ENCODE data around the gene CTSL.

The CTSL gene

GRCh38 chr9:87725900-87726709, at the start of gene CTSL:
Gene CTSL (plus strand): TSS chr9:87726119. CDS start chr9:87727604, 1,485 bp downstream.
- TF ChIP-seq CTCF (IDR thresholded peaks at IDR 0.05; ENCODE audit: low read depth, low read length): peak; percentile 12
- H3K4me3 ChIP-seq (replicated peaks in 1 of 2; ENCODE audit: low read depth in 2 of 2, low read length in 2 of 2): peak within 1 kb of the TSS; percentile 68 to 78
- DNase-seq (ENCODE audit: low read depth in 2 of 2): peak; percentile 86 to 94

- DNase-seq (ENCODE audit: low read depth in 2 of 2): peak; percentile 64 to 73
- H3K4me3 ChIP-seq (replicated peaks in 1 of 2; ENCODE audit: low read depth in 2 of 2, low read length in 2 of 2): no peak overlapping the region
- TF ChIP-seq CTCF (IDR thresholded peaks at IDR 0.05; ENCODE audit: low read depth, low read length): no peak
Observed at GRCh38 chr9:87676976-87677775, 48.7 kb upstream of the CTSL start.

- no peak for DNase-seq (ENCODE audit: low read depth in 2 of 2)
- TF ChIP-seq CTCF (IDR thresholded peaks at IDR 0.05; ENCODE audit: low read depth, low read length): no peak
- no peak overlapping the region for H3K4me3 ChIP-seq (replicated peaks in 1 of 2; ENCODE audit: low read depth in 2 of 2, low read length in 2 of 2)
Observed at GRCh38 chr9:87677776-87678587, 47.9 kb upstream of the CTSL start.

GRCh38 chr9:87678650-87679355, 47.1 kb upstream of the CTSL start:
- DNase-seq (ENCODE audit: low read depth in 2 of 2): peak; percentile 84 to 88
- peak; percentile 84 for TF ChIP-seq CTCF (IDR thresholded peaks at IDR 0.05; ENCODE audit: low read depth, low read length)

GRCh38 chr9:87681271-87682061, 44.5 kb upstream of the CTSL start:
- H3K4me3 ChIP-seq (replicated peaks in 1 of 2; ENCODE audit: low read depth in 2 of 2, low read length in 2 of 2): no peak overlapping the region
- no peak for DNase-seq (ENCODE audit: low read depth in 2 of 2)
- TF ChIP-seq CTCF (IDR thresholded peaks at IDR 0.05; ENCODE audit: low read depth, low read length): no peak

More at GRCh38 chr9:87678650-87679355, 47.1 kb upstream of the CTSL start:
- no peak overlapping the region for H3K4me3 ChIP-seq (replicated peaks in 1 of 2; ENCODE audit: low read depth in 2 of 2, low read length in 2 of 2)

All from cardiac fibroblast (primary cell).